Thyroid gland (tissue), 4 donors: ENCODE data around the gene CNDP1. TPM values are rescaled to one million over a fixed set of nuclear protein-coding genes. Genes with fewer than 3 reads are reported as not detected.
A peak's percentile ranks its signal among the peaks of the same experiment; 100 is the strongest.

Experiments used
- DNase-seq, 2 donors: peaks; one replicate each; pipeline ENCODE4 v3.0.0-alpha.2; 2019
- H3K27ac ChIP-seq, 3 donors: fragments of 200-600 bp; sonication (generic); 1 replicate in 2 of 3; 2 replicates in 1 of 3; pipeline ENCODE4 v1.5.1; 2016 to 2019; ENCODE audit warnings: mild to moderate bottlenecking in 1 of 3, moderate library complexity in 1 of 3
- H3K27me3 ChIP-seq: fragments of 200-600 bp; sonication (generic); one replicate; pipeline ENCODE4 v1.5.1; 2019
- H3K36me3 ChIP-seq, 2 donors: fragments of 200-600 bp; sonication (generic); one replicate each; pipeline ENCODE4 v1.5.1; 2016 to 2019
- H3K4me1 ChIP-seq, 2 donors: fragments of 200-600 bp; sonication (generic); one replicate each; pipeline ENCODE4 v1.5.1; 2017 to 2019
- H3K4me3 ChIP-seq, 3 donors: fragments of 200-600 bp; sonication (generic); replicated peaks in 1 of 3; 1 replicate in 2 of 3; 2 replicates in 1 of 3; pipeline ENCODE4 v1.5.1; 2016; ENCODE audit warnings: mild to moderate bottlenecking in 1 of 3
- H3K9me3 ChIP-seq: fragments of 200-600 bp; sonication (generic); one replicate; pipeline ENCODE4 v1.5.1; 2017
- POLR2A ChIP-seq, 2 donors: fragments of 450-650 bp; IDR thresholded peaks; one replicate each; pipeline ENCODE4 v1.6.1; 2017; ENCODE audit warnings: antibody characterized with exemption in 2 of 2, mild to moderate bottlenecking in 2 of 2, moderate library complexity in 1 of 2
- WGBS, 2 donors: methylation state at CpG; one replicate each; pipeline ENCODE4 v1.1.5; 2017; 5-methylcytosine and 5-hydroxymethylcytosine counted together
- intact Hi-C: fragments of 100-400 bp; cut with DNase I; formaldehyde crosslinking; loops from one replicate; pipeline ENCODE4 v1.15.1; 2023
- total RNA-seq, 4 donors: library from RNA; depleted of rRNA; stranded (reverse); fragments of >200 nt; gene quantifications; one replicate each; pipeline ENCODE4 v1.2.3, GENCODE V29; 2016
- TF ChIP-seq, protein P1 (sequence below), 6 experiments: fragments of 200-600 bp in 3 of 6; fragments of 450-650 bp in 3 of 6; sonication (generic) in 3 of 6; IDR thresholded peaks; one replicate each; pipeline ENCODE4 v1.5.1; 2016 to 2019; ENCODE audit warnings: antibody characterized with exemption in 6 of 6, mild to moderate bottlenecking in 2 of 6, inconsistent platforms in 1 of 6, moderate library complexity in 1 of 6

CNDP1 gene, protein sequence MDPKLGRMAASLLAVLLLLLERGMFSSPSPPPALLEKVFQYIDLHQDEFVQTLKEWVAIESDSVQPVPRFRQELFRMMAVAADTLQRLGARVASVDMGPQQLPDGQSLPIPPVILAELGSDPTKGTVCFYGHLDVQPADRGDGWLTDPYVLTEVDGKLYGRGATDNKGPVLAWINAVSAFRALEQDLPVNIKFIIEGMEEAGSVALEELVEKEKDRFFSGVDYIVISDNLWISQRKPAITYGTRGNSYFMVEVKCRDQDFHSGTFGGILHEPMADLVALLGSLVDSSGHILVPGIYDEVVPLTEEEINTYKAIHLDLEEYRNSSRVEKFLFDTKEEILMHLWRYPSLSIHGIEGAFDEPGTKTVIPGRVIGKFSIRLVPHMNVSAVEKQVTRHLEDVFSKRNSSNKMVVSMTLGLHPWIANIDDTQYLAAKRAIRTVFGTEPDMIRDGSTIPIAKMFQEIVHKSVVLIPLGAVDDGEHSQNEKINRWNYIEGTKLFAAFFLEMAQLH
- total RNA-seq = 1 to 10 TPM in 1 of 4 donors, under 1 TPM in 1, not detected in 2; 0.25 to 1.0 TPM

DNA sequence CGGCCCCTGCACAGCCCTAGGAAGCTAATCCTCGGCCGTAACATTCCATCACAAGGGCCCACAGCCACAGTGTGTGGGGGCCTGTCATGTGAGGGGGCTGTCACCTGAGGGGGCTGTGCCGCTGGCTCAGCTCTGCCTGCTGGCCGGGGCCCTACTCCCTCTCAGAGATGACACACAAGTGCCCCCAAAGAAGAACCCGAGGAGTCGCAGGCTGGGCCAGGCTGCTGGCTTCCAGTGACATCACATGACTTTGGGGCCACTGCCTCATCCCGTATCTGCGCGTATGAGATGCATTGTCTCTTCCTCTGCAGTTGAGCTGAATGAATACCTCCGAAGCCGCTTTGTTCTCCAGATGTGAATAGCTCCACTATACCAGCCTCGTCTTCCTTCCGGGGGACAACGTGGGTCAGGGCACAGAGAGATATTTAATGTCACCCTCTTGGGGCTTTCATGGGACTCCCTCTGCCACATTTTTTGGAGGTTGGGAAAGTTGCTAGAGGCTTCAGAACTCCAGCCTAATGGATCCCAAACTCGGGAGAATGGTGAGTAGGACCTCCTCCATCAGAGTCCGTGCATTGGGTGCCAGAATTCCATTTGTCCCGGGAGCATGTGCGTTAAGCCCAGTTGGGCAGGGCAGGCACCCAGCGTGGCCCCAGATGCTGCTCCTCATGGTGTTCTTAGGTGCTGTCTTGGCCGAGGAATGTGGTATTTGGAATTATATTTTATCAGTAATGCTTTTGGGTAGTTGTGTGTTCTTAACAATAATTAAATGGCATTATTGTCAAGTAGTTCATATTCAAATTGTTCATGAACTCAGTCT lies at the start of gene CNDP1:
Gene CNDP1, plus strand, starts transcription at position 351 of the 820 bp plus-strand sequence. Its CDS starts 168 bp downstream, at position 519.
- no peak within 1 kb of the TSS for H3K4me3 ChIP-seq
- no peaks in the 10 kb centered on the region for H3K27me3 ChIP-seq
- no peak for DNase-seq
- H3K27ac ChIP-seq = no peak within 1 kb of the TSS
- 90 to 96% methylated on average over 20 to 21 of the region's 21 CpGs for WGBS, 2 donors
- H3K36me3 ChIP-seq = no peaks in the 10 kb centered on the region
- H3K4me1 ChIP-seq = no peaks in the 10 kb centered on the region
- TF ChIP-seq, protein P1, sequence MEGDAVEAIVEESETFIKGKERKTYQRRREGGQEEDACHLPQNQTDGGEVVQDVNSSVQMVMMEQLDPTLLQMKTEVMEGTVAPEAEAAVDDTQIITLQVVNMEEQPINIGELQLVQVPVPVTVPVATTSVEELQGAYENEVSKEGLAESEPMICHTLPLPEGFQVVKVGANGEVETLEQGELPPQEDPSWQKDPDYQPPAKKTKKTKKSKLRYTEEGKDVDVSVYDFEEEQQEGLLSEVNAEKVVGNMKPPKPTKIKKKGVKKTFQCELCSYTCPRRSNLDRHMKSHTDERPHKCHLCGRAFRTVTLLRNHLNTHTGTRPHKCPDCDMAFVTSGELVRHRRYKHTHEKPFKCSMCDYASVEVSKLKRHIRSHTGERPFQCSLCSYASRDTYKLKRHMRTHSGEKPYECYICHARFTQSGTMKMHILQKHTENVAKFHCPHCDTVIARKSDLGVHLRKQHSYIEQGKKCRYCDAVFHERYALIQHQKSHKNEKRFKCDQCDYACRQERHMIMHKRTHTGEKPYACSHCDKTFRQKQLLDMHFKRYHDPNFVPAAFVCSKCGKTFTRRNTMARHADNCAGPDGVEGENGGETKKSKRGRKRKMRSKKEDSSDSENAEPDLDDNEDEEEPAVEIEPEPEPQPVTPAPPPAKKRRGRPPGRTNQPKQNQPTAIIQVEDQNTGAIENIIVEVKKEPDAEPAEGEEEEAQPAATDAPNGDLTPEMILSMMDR (IDR thresholded peaks at IDR 0.05) = no peak
- no peak for TF ChIP-seq POLR2A (IDR thresholded peaks at IDR 0.05)
- no peaks in the 10 kb centered on the region for H3K9me3 ChIP-seq
- intact Hi-C loops = no loop called here

DNA sequence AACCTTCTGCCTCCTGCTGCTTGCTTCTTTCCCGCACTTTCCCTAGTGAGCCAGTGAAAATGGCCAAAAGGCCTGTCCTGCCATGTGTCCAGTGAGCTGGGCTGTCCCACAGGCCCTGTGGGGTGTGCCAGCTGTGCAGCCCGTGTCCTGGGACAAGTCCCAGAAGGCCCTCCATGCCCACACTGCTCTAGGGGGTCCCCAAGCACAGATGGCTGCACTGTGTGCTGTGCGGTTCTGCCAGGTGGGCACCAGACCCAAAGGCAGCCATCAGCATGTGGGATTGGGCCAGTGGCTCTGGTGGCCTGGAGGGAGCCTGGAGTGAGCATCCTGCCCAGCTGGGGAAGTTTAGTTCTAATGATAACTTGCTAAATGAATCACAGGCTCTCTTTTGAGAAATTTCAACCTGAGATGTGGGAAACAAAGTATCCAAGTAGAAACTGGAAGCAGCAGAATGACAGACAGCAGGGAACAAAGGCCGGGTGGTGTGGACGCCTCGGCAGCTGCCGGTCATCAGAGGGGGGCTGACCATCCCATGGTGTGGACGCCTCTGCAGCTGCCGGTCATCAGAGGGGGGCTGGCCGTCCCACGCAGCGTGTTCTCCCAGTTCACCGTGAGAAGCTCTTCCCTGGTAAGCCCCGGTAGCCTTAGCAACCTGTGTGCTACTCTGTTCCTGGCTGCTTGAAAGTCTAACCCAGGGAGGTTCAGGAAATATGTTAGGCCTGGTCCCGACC lies 48.0 kb upstream of the CNDP1 start:
- H3K27ac ChIP-seq = peak overlapping the region in 2 of 3 donors; percentile 57 to 70
- no peak overlapping the region for H3K4me3 ChIP-seq
- no peaks in the 10 kb centered on the region for H3K27me3 ChIP-seq
- DNase-seq = no peak
- intact Hi-C loops = no loop called here
- no peaks in the 10 kb centered on the region for H3K36me3 ChIP-seq
- TF ChIP-seq POLR2A (IDR thresholded peaks at IDR 0.05) = no peak
- TF ChIP-seq, protein P1 (IDR thresholded peaks at IDR 0.05) = peak in 1 of 6 experiments; percentile 18
- peaks cover 7 to 9% of the 10 kb centered on the region in 2 donors for H3K4me1 ChIP-seq
- H3K9me3 ChIP-seq = no peaks in the 10 kb centered on the region
- 78% methylated on average over 12 to 15 of the region's 15 CpGs for WGBS, 2 donors

DNA sequence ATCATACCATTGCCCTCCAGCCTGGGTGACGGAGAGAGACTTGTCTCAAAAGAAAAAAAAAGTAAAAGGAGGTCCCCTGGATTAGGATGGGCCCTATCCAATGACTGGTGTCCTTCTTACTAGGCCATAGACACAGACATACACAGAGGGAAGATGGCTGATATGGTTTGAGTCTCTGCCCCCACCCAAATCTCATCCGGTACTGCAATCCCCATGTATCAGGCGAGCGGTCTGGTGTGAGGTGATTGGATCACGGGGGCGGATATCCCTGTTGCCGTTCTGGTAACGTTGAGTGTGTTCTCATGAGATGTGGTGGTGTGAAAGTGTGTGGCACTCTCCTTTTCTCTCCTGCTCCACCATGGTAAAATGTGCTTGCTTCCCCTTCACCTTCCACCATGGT lies 45.9 kb upstream of the CNDP1 start:
- TF ChIP-seq, protein P1 (IDR thresholded peaks at IDR 0.05) = no peak
- no peak for TF ChIP-seq POLR2A (IDR thresholded peaks at IDR 0.05)
- DNase-seq = no peak
- Histone ChIP-seq H3K9me3 (no peaks in the 10 kb centered on the region), H3K27ac (no peak overlapping the region), H3K27me3 (no peaks in the 10 kb centered on the region), H3K4me1 (peaks cover 7 to 9% of the 10 kb centered on the region in 2 donors), H3K36me3 (no peaks in the 10 kb centered on the region), H3K4me3 (no peak overlapping the region)
- intact Hi-C loops = no loop called here
- 94 to 95% methylated on average over 8 of the region's 8 CpGs for WGBS, 2 donors

DNA sequence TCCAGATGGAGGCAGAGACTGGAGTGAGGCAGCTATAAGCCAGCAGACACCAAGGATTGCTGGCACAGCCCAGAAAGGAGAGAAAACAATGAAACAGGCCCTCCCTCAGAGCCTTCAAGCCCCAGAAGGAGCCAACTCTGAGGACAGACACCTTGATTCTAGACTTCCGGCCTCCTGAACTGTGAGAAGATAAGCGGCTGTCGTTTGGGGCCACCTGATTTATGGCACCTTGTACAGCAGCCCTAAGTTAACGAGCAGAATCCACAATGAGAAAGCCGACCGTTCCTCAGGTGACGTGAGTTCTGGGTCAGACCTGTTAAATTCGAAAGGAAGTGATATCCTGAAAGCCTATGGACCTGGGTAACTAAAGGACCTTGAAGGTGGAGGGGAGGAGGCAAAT lies 45.4 kb upstream of the CNDP1 start:
- no peak overlapping the region for H3K4me3 ChIP-seq
- no peak overlapping the region for H3K27ac ChIP-seq
- 95 to 96% methylated on average over 8 of the region's 8 CpGs for WGBS, 2 donors
- no peak for DNase-seq
- H3K9me3 ChIP-seq = no peaks in the 10 kb centered on the region
- intact Hi-C loops = no loop called here
- TF ChIP-seq, protein P1 (IDR thresholded peaks at IDR 0.05) = no peak
- TF ChIP-seq POLR2A (IDR thresholded peaks at IDR 0.05) = no peak
- no peaks in the 10 kb centered on the region for H3K36me3 ChIP-seq
- H3K4me1 ChIP-seq = peaks cover 7 to 9% of the 10 kb centered on the region in 2 donors
- no peaks in the 10 kb centered on the region for H3K27me3 ChIP-seq
